ENCODE measurements around the gene MB21D2.

MB21D2 gene

GRCh38 chr3:192894676-192895075 is 23.0 kb downstream of the MB21D2 start:
- no peak for TF ChIP-seq CTCF (conservative IDR thresholded peaks at IDR 0.05; ENCODE audit: low read length)
- H3K4me3 ChIP-seq (ENCODE audit: low read length): no peak overlapping the region
- DNase-seq (ENCODE audit: low read depth): no peak

GRCh38 chr3:192892981-192893700 is 24.5 kb downstream of the MB21D2 start:
- TF ChIP-seq CTCF (conservative IDR thresholded peaks at IDR 0.05; ENCODE audit: low read length): no peak
- peak overlapping the region; percentile 5 for H3K4me3 ChIP-seq (ENCODE audit: low read length)
- DNase-seq (ENCODE audit: low read depth): peak; percentile 90

GRCh38 chr3:192890347-192891335 is 27.0 kb downstream of the MB21D2 start:
- TF ChIP-seq CTCF (conservative IDR thresholded peaks at IDR 0.05; ENCODE audit: low read length): no peak
- no peak overlapping the region for H3K4me3 ChIP-seq (ENCODE audit: low read length)
- DNase-seq (ENCODE audit: low read depth): no peak

- DNase-seq (ENCODE audit: low read depth): no peak
- no peak for TF ChIP-seq CTCF (conservative IDR thresholded peaks at IDR 0.05; ENCODE audit: low read length)
- no peak overlapping the region for H3K4me3 ChIP-seq (ENCODE audit: low read length)
Observed at GRCh38 chr3:192889679-192890078, 28.0 kb downstream of the MB21D2 start.

GRCh38 chr3:192888190-192888589 is 29.5 kb downstream of the MB21D2 start:
- H3K4me3 ChIP-seq (ENCODE audit: low read length): no peak overlapping the region
- no peak for TF ChIP-seq CTCF (conservative IDR thresholded peaks at IDR 0.05; ENCODE audit: low read length)
- DNase-seq (ENCODE audit: low read depth): no peak

GRCh38 chr3:192887701-192888100 is 30.0 kb downstream of the MB21D2 start:
- H3K4me3 ChIP-seq (ENCODE audit: low read length): no peak overlapping the region
- DNase-seq (ENCODE audit: low read depth): no peak
- no peak for TF ChIP-seq CTCF (conservative IDR thresholded peaks at IDR 0.05; ENCODE audit: low read length)

All from AG10803 (cell line).